Measurements from ENCODE around the gene ANO9.

DNA sequence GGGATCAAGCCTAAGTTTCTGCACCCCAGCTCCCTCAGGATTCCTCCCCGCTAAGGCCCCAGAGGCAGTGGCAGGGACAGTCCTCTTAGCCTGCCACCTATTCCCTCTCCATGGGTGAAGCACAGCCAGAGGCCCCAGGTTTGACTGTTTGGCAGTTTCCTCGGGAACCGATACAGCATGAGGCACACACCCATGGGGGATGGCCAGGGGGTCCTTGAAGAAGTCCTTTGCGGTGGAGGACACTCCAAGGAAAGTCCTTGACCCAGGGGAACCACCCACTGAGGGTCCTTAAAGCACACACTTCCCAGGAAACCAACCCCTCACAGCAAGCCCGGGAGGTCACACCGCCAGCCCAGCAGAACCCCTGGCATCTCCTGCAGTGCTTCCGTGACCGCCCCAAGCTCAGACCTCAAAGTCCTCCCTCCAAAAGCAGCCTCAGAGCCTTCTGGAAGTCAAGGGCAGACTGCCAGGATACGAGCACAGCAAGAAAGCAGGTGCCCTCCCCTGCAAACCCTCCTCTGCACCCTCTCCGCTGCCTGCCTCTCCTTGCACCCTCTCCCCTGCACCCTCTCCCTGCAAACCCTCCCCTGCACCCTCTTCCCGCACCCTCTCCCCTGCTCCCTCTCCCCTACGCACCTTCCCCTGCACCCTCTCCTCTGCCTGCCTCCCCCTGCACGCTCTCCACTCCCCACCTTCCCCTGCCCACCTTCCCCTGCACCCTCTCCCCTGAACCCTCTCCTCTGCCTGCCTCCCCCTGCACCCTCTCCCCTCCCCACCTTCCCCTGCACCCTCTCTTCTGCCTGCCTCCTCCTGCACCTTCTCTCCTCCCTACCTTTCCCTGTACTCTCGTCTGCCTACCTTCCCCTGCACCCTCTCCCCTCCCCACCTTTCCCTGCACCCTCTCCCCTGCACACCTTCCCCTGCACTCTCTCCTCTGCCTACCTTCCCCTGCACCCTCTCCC lies 28.4 kb downstream of the ANO9 start:
- TF ChIP-seq, protein P1, sequence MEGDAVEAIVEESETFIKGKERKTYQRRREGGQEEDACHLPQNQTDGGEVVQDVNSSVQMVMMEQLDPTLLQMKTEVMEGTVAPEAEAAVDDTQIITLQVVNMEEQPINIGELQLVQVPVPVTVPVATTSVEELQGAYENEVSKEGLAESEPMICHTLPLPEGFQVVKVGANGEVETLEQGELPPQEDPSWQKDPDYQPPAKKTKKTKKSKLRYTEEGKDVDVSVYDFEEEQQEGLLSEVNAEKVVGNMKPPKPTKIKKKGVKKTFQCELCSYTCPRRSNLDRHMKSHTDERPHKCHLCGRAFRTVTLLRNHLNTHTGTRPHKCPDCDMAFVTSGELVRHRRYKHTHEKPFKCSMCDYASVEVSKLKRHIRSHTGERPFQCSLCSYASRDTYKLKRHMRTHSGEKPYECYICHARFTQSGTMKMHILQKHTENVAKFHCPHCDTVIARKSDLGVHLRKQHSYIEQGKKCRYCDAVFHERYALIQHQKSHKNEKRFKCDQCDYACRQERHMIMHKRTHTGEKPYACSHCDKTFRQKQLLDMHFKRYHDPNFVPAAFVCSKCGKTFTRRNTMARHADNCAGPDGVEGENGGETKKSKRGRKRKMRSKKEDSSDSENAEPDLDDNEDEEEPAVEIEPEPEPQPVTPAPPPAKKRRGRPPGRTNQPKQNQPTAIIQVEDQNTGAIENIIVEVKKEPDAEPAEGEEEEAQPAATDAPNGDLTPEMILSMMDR (IDR thresholded peaks at IDR 0.05): no peak
- no peak for TF ChIP-seq EZH2 (IDR thresholded peaks at IDR 0.05)
- no peak for TF ChIP-seq EZH2phosphoT487 (IDR thresholded peaks at IDR 0.05)
